IMR-90 (cell line): ENCODE data around the gene ASB11. TPM values are rescaled to one million over a fixed set of nuclear protein-coding genes. Genes with fewer than 3 reads are reported as not detected.

ENCODE experiments used
- ATAC-seq: fragments of 200-7000 bp; cut with Tn5 transposase; 2 replicates; pipeline ENCODE4 v1.9.1; 2020; ENCODE audit warnings: low read depth, mild to moderate bottlenecking, moderate library complexity
- BruUV-seq: library from RNA; stranded (reverse); fragments of 400-500 nt; replicated peaks from 2 replicates; lab custom pipeline; 2021; lab: Mats Ljungman, UMichigan
- CTCF ChIA-PET: fragments of 300-600 bp; formaldehyde crosslinking; extraction: SDS; loops from one replicate; lab custom pipeline; 2021; ENCODE audit warnings: antibody characterized with exemption; lab: Yijun Ruan, JAX
- POLR2A ChIA-PET: fragments of 300-600 bp; sonication (Branson Sonifier 250); formaldehyde crosslinking; loops from one replicate; lab custom pipeline; 2022; ENCODE audit warnings: antibody characterized with exemption; ENCODE audit not compliant: unreplicated experiment; lab: Charles Lee
- DNase-seq: peaks from one replicate; pipeline ENCODE4 v3.0.0; 2013
- H2AFZ ChIP-seq: replicated peaks from 2 replicates; pipeline ENCODE3; 2013; ENCODE audit warnings: low read length, mild to moderate bottlenecking; ENCODE audit not compliant: poor library complexity
- H2AK5ac ChIP-seq: 2 replicates; pipeline ENCODE4 v1.6.1; 2013; ENCODE audit warnings: low read depth, low read length, inconsistent platforms
- H2AK9ac ChIP-seq: replicated peaks from 2 replicates; pipeline ENCODE3; 2013; ENCODE audit warnings: mild to moderate bottlenecking, low read depth, low read length, moderate library complexity; ENCODE audit not compliant: poor library complexity
- H2BK120ac ChIP-seq: 2 replicates; pipeline ENCODE4 v1.6.1; 2013; ENCODE audit warnings: low read depth, low read length, inconsistent platforms
- H2BK15ac ChIP-seq: 3 replicates; pipeline ENCODE4 v1.6.1; 2013; ENCODE audit warnings: low read depth, low read length, inconsistent platforms
- H2BK20ac ChIP-seq: 2 replicates; pipeline ENCODE4 v1.6.1; 2013; ENCODE audit warnings: low read depth, mild to moderate bottlenecking, inconsistent platforms, low read length, moderate library complexity
- H2BK5ac ChIP-seq: 2 replicates; pipeline ENCODE4 v1.6.1; 2013; ENCODE audit warnings: mild to moderate bottlenecking, low read depth, low read length, inconsistent platforms; ENCODE audit not compliant: poor library complexity, severe bottlenecking
- H3K14ac ChIP-seq: replicated peaks from 2 replicates; pipeline ENCODE4 v1.6.1; 2013; ENCODE audit warnings: low read depth, low read length, inconsistent platforms
- H3K18ac ChIP-seq: 2 replicates; pipeline ENCODE4 v1.6.1; 2013; ENCODE audit warnings: low read depth, low read length, control low read depth
- H3K23ac ChIP-seq: 2 replicates; pipeline ENCODE4 v1.6.1; 2013; ENCODE audit warnings: low read depth, low read length, inconsistent platforms
- H3K27ac ChIP-seq: 2 replicates; pipeline ENCODE4 v1.5.1; 2013; ENCODE audit warnings: mild to moderate bottlenecking, control low read depth, low read length; ENCODE audit not compliant: insufficient read depth
- H3K27me3 ChIP-seq: 2 replicates; pipeline ENCODE4 v1.6.1; 2013; ENCODE audit warnings: low read length; ENCODE audit not compliant: control insufficient read depth, insufficient read depth
- H3K36me3 ChIP-seq: 2 replicates; pipeline ENCODE4 v1.6.1; 2013; ENCODE audit warnings: low read length, mixed read lengths; ENCODE audit not compliant: control insufficient read depth, insufficient read depth
- H3K4ac ChIP-seq: 2 replicates; pipeline ENCODE4 v1.6.1; 2013; ENCODE audit warnings: low read depth, low read length, inconsistent platforms
- H3K4me1 ChIP-seq: 2 replicates; pipeline ENCODE4 v1.6.1; 2013; ENCODE audit warnings: low read length, mixed read lengths; ENCODE audit not compliant: control insufficient read depth, insufficient read depth
- H3K4me2 ChIP-seq: 2 replicates; pipeline ENCODE4 v1.6.1; 2013; ENCODE audit warnings: low read depth, mild to moderate bottlenecking, control low read depth, low read length, moderate library complexity
- H3K4me3 ChIP-seq: 2 replicates; pipeline ENCODE4 v1.5.1; 2013; ENCODE audit warnings: low read depth, mild to moderate bottlenecking, control low read depth, low read length, moderate library complexity; ENCODE audit not compliant: insufficient read depth
- H3K56ac ChIP-seq: 2 replicates; pipeline ENCODE4 v1.6.1; 2013; ENCODE audit warnings: low read length, inconsistent platforms; ENCODE audit not compliant: insufficient read depth; ENCODE audit errors: extremely low read depth
- H3K79me1 ChIP-seq, 2 experiments: 2 replicates each; pipeline ENCODE4 v1.6.1; 2013; ENCODE audit warnings: low read length in 2 of 2, inconsistent platforms in 1 of 2, low read depth in 1 of 2
- H3K9ac ChIP-seq: 2 replicates; pipeline ENCODE4 v1.6.1; 2013; ENCODE audit warnings: low read depth, low read length, control low read depth
- H3K9me1 ChIP-seq: 2 replicates; pipeline ENCODE4 v1.6.1; 2013; ENCODE audit warnings: low read length, inconsistent platforms; ENCODE audit not compliant: insufficient read depth
- H3K9me3 ChIP-seq: 2 replicates; pipeline ENCODE4 v1.6.1; 2013; ENCODE audit warnings: low read length; ENCODE audit not compliant: control insufficient read depth, insufficient read depth
- H4K20me1 ChIP-seq: 2 replicates; pipeline ENCODE4 v1.6.1; 2013; ENCODE audit warnings: low read length, inconsistent platforms; ENCODE audit not compliant: insufficient read depth
- H4K5ac ChIP-seq: 2 replicates; pipeline ENCODE4 v1.6.1; 2013; ENCODE audit warnings: mild to moderate bottlenecking, low read depth, low read length, control low read depth
- H4K8ac ChIP-seq, 2 experiments: 2 replicates each; pipeline ENCODE4 v1.6.1; 2013; ENCODE audit warnings: low read depth in 2 of 2, low read length in 2 of 2, control low read depth in 1 of 2, inconsistent platforms in 1 of 2
- H4K91ac ChIP-seq: 2 replicates; pipeline ENCODE4 v1.6.1; 2013; ENCODE audit warnings: low read depth, low read length, inconsistent platforms; ENCODE audit not compliant: insufficient read depth
- BHLHE40 ChIP-seq: fragments of 150-350 bp; IDR thresholded peaks from 2 replicates; pipeline ENCODE4 v1.6.1; 2016; ENCODE audit warnings: mild to moderate bottlenecking, low read depth, low read length
- CEBPB ChIP-seq: IDR thresholded peaks from 2 replicates; pipeline ENCODE4 v1.6.1; 2012; ENCODE audit warnings: low read depth, low read length, improper control_type of control experiment
- CHD1 ChIP-seq: IDR thresholded peaks from 2 replicates; pipeline ENCODE4 v1.6.1; 2012; ENCODE audit warnings: low read depth, low read length, improper control_type of control experiment
- FOS ChIP-seq: fragments of 150-350 bp; IDR thresholded peaks from 2 replicates; pipeline ENCODE4 v1.6.1; 2016; ENCODE audit warnings: low read depth, low read length
- MXI1 ChIP-seq: IDR thresholded peaks from 2 replicates; pipeline ENCODE4 v1.6.1; 2012; ENCODE audit warnings: low read depth, mild to moderate bottlenecking, low read length, moderate library complexity, borderline replicate concordance
- NFE2L2 ChIP-seq: fragments of 150-350 bp; IDR thresholded peaks from 2 replicates; pipeline ENCODE4 v1.6.1; 2016; ENCODE audit warnings: low read depth, mild to moderate bottlenecking, low read length
- RAD21 ChIP-seq: IDR thresholded peaks from 2 replicates; pipeline ENCODE4 v1.6.1; 2012; ENCODE audit warnings: low read length, improper control_type of control experiment
- RFX5 ChIP-seq: IDR thresholded peaks from 2 replicates; pipeline ENCODE4 v1.8.0; 2012; ENCODE audit warnings: low read depth, mild to moderate bottlenecking, low read length, moderate library complexity
- SMC3 ChIP-seq: fragments of 150-350 bp; IDR thresholded peaks from 2 replicates; pipeline ENCODE4 v1.6.1; 2016; ENCODE audit warnings: low read depth, mild to moderate bottlenecking, antibody characterized with exemption, low read length, moderate library complexity
- WGBS, 2 experiments: methylation state at CpG; one replicate each; pipeline versions ENCODE4 v1.1.5 to v1.1.7; 2013; ENCODE audit warnings: missing lambda C conversion rate in 2 of 2; ENCODE audit not compliant: insufficient read length in 1 of 2; ENCODE audit errors: extremely low coverage in 2 of 2; 5-methylcytosine and 5-hydroxymethylcytosine counted together
- dilution Hi-C: fragments of 300-500 bp; cut with HindIII; formaldehyde crosslinking; loops from one replicate; pipeline ENCODE4 v1.14.3; 2018; ENCODE audit warnings: low sequenced_read_pairs; ENCODE audit not compliant: unreplicated experiment
- in situ Hi-C: fragments of 300-500 bp; cut with MboI; formaldehyde crosslinking; loops from 3 replicates; pipeline ENCODE4 v1.14.3; 2019; ENCODE audit warnings: low sequenced_read_pairs, inconsistent platforms, mixed read lengths
- intact Hi-C: fragments of 100-400 bp; cut with micrococcal nuclease; formaldehyde crosslinking; loops from 2 replicates; pipeline ENCODE4 v1.10.0; 2022
- polyA plus RNA-seq, 3 experiments: library from polyadenylated mRNA; depleted of rRNA; stranded (reverse); fragments of >200 nt; gene quantifications; 2 replicates each; pipeline ENCODE4 v1.2.3, GENCODE V29; 2012; ENCODE audit warnings: low replicate concordance in 1 of 3
- total RNA-seq: library from RNA; depleted of rRNA; stranded (reverse); fragments of >200 nt; gene quantifications from 2 replicates; pipeline ENCODE4 v1.2.3, GENCODE V29; 2012
- TF ChIP-seq, protein P1 (sequence below): fragments of 150-350 bp; IDR thresholded peaks from 2 replicates; pipeline ENCODE4 v1.6.1; 2016; ENCODE audit warnings: low read depth, mild to moderate bottlenecking, low read length, moderate library complexity, borderline replicate concordance
- TF ChIP-seq, protein P2 (sequence below): conservative IDR thresholded peaks from 2 replicates; pipeline ENCODE4 v1.5.1; 2012; ENCODE audit warnings: mild to moderate bottlenecking, low read depth, low read length, improper control_type of control experiment

ASB11 gene
- total and polyA plus RNA-seq, 2 of the 4 experiments (the other 2 are of a cell fraction) = not detected

DNA sequence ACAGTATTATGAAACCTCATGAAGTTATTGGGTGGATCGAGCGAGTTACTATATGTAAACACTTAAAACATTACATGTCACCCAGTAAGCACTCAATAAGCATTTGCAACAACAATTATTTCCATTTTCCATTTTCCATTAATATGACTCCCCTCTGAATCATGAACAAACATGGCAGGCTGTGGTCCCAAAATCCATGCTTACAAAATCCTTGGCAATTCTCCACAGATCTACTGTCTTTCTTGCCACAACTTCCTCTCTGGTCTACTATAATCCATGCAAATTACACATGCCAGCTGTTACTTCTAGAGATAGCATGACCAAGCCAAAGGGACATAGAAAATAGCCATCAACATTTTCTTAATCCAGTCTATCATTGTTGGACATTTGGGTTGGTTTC lies 22.0 kb downstream of the ASB11 start:
- no peak for ATAC-seq
- Histone ChIP-seq H4K5ac (no peak overlapping the region), H3K18ac (no peak overlapping the region), H3K27me3 (peaks cover 1% of the 10 kb centered on the region; the same call in 1 of the 2 replicates), H3K23ac (no peak overlapping the region), H2BK5ac (no peak overlapping the region), H3K27ac (no peak overlapping the region), H3K4me1 (no peaks in the 10 kb centered on the region), H2AK9ac (no peak overlapping the region), H2BK120ac (no peak overlapping the region), H3K9me1 (no peaks in the 10 kb centered on the region), H2AFZ (no peak overlapping the region), H4K20me1 (no peaks in the 10 kb centered on the region), H3K56ac (no peak overlapping the region), H3K9me3 (no peaks in the 10 kb centered on the region), H2AK5ac (no peak overlapping the region), H2BK15ac (no peak overlapping the region), H3K4me3 (no peak overlapping the region), H3K4ac (no peak overlapping the region), H3K4me2 (no peak overlapping the region), H3K14ac (no peak overlapping the region), H2BK20ac (no peak overlapping the region), H4K8ac (no peak overlapping the region), H4K91ac (no peak overlapping the region), H3K9ac (no peak overlapping the region), H3K36me3 (no peaks in the 10 kb centered on the region), H3K79me1 (no peaks in the 10 kb centered on the region)
- POLR2A ChIA-PET = no interaction called here
- TF ChIP-seq SMC3 (no peak), CEBPB (no peak), FOS (no peak), RAD21 (no peak), NFE2L2 (no peak), CHD1 (no peak), BHLHE40 (no peak), RFX5 (no peak), MXI1 (no peak)
- TF ChIP-seq, protein P1, sequence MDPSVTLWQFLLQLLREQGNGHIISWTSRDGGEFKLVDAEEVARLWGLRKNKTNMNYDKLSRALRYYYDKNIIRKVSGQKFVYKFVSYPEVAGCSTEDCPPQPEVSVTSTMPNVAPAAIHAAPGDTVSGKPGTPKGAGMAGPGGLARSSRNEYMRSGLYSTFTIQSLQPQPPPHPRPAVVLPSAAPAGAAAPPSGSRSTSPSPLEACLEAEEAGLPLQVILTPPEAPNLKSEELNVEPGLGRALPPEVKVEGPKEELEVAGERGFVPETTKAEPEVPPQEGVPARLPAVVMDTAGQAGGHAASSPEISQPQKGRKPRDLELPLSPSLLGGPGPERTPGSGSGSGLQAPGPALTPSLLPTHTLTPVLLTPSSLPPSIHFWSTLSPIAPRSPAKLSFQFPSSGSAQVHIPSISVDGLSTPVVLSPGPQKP = no peak
- TF ChIP-seq, protein P2, sequence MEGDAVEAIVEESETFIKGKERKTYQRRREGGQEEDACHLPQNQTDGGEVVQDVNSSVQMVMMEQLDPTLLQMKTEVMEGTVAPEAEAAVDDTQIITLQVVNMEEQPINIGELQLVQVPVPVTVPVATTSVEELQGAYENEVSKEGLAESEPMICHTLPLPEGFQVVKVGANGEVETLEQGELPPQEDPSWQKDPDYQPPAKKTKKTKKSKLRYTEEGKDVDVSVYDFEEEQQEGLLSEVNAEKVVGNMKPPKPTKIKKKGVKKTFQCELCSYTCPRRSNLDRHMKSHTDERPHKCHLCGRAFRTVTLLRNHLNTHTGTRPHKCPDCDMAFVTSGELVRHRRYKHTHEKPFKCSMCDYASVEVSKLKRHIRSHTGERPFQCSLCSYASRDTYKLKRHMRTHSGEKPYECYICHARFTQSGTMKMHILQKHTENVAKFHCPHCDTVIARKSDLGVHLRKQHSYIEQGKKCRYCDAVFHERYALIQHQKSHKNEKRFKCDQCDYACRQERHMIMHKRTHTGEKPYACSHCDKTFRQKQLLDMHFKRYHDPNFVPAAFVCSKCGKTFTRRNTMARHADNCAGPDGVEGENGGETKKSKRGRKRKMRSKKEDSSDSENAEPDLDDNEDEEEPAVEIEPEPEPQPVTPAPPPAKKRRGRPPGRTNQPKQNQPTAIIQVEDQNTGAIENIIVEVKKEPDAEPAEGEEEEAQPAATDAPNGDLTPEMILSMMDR = no peak
- dilution Hi-C loops = no loop called here
- CTCF ChIA-PET = no interaction called here
- no peak for DNase-seq
- intact Hi-C loops = no loop called here
- no CpG with 5 or more reads among the region's 2 CpGs for WGBS, 2 experiments
- in situ Hi-C loops = no loop called here
- no TSS peak for BruUV-seq
